K562 (cell line): Measurements from ENCODE around the gene NES. TPM values are rescaled to one million over a fixed set of nuclear protein-coding genes. Genes with fewer than 3 reads are reported as not detected.

ENCODE experiments used
- BRF2 ChIP-seq: IDR thresholded peaks from 3 replicates; pipeline ENCODE4 v1.6.1; 2011; ENCODE audit warnings: borderline replicate concordance, mild to moderate bottlenecking; ENCODE audit not compliant: insufficient read length, insufficient read depth
- E2F5 ChIP-seq: sonication (generic); formaldehyde crosslinking; IDR thresholded peaks from 2 replicates; pipeline ENCODE4 v1.8.0; 2022; ENCODE audit warnings: mild to moderate bottlenecking, missing genetic modification reagents
- HBP1 ChIP-seq: fragments of 450-650 bp; formaldehyde crosslinking; IDR thresholded peaks from 2 replicates; pipeline ENCODE4 v1.4.0; 2022; ENCODE audit warnings: missing genetic modification characterization
- HNRNPH1 ChIP-seq: fragments of 200-400 bp; formaldehyde crosslinking; optimal IDR thresholded peaks from 2 replicates; pipeline ENCODE3; 2017; ENCODE audit warnings: low read depth, mild to moderate bottlenecking, low read length, moderate library complexity
- MCM2 ChIP-seq: fragments of 450-650 bp; IDR thresholded peaks from 2 replicates; pipeline ENCODE4 v1.6.1; 2017; ENCODE audit warnings: low read depth, mild to moderate bottlenecking
- NFYB ChIP-seq: IDR thresholded peaks from 2 replicates; pipeline ENCODE4 v1.6.1; 2011; ENCODE audit warnings: mild to moderate bottlenecking, moderate library complexity; ENCODE audit not compliant: insufficient read length; ENCODE audit errors: extremely low read depth
- REST ChIP-seq, 2 experiments: fragments of 450-650 bp; formaldehyde crosslinking in 1 of 2; IDR thresholded peaks; 2 replicates each; pipeline versions ENCODE4 v1.4.0 to v1.6.1; 2014 to 2020; ENCODE audit warnings: mild to moderate bottlenecking in 2 of 2, borderline replicate concordance in 1 of 2, low read depth in 1 of 2
- SOX6 ChIP-seq: fragments of 450-650 bp; IDR thresholded peaks from 2 replicates; pipeline ENCODE4 v1.6.1; 2014; ENCODE audit warnings: mild to moderate bottlenecking
- TOE1 ChIP-seq, 2 experiments: fragments of 450-650 bp in 1 of 2; sonication (generic) in 1 of 2; formaldehyde crosslinking in 1 of 2; IDR thresholded peaks; 2 replicates each; pipeline versions ENCODE4 v1.7.1 to v1.8.0; 2016 to 2022; ENCODE audit warnings: borderline replicate concordance in 2 of 2, mild to moderate bottlenecking in 2 of 2, antibody characterized with exemption in 1 of 2, inconsistent platforms in 1 of 2, low read depth in 1 of 2, missing genetic modification reagents in 1 of 2, moderate library complexity in 1 of 2
- ZNF146 ChIP-seq: IDR thresholded peaks from one replicate; pipeline ENCODE4 v1.6.1; 2018; ENCODE audit warnings: missing compliant biosample characterization; ENCODE audit not compliant: unreplicated experiment
- ZNF384 ChIP-seq: IDR thresholded peaks from 2 replicates; pipeline ENCODE4 v1.6.1; 2012; ENCODE audit warnings: low read depth, low read length, improper control_type of control experiment
- polyA plus RNA-seq, 8 experiments: library from polyadenylated mRNA; depleted of rRNA in 4 of 8; stranded (reverse) in 5 of 8; unstranded in 3 of 8; fragments of >200 nt; fragmentation: Nextera tagmentation in 2 of 8; fragmentation: Illumina TruSeq in 1 of 8; extraction: Ambion mirVana in 2 of 8; extraction: Trizol in 1 of 8; gene quantifications; 2 replicates each; pipeline versions ENCODE4 v1.2.1 to v1.2.3, GENCODE V29; 2011 to 2014; ENCODE audit warnings: inconsistent platforms in 1 of 8, missing spikeins in 1 of 8
- total RNA-seq, 7 experiments: library from RNA; depleted of rRNA in 6 of 7; stranded (reverse); fragments of >200 nt in 6 of 7; fragmentation: Illumina TruSeq in 2 of 7; extraction: Trizol in 2 of 7; gene quantifications; 2 replicates each; pipeline versions ENCODE4 v1.2.1 to v1.2.3, GENCODE V29; 2011 to 2021; ENCODE audit warnings: low replicate concordance in 1 of 7

The NES gene
- total and polyA plus RNA-seq, 9 of the 15 experiments (the other 6 are each of a cell fraction or from before 2014, with no cell fraction given), result 0.10 to 8.6 (median 4.2) TPM

GRCh38 chr1:156705918-156706656 is 28.9 kb upstream of the NES start (continued):
- TF ChIP-seq REST (IDR thresholded peaks at IDR 0.05; ENCODE audit: borderline replicate concordance), result peak; percentile 92
- no peak for TF ChIP-seq REST (CRISPR knock-in tag; IDR thresholded peaks at IDR 0.05; ENCODE audit: low read depth)
- no peak for TF ChIP-seq ZNF384
- no peak for TF ChIP-seq MCM2
- TF ChIP-seq ZNF146 (CRISPR knock-in tag), result no peak
- TF ChIP-seq BRF2, result no peak
- peak; percentile 68; the same call in 1 of the 2 replicates for TF ChIP-seq TOE1 (IDR thresholded peaks at IDR 0.05; ENCODE audit: borderline replicate concordance)
- no peak for TF ChIP-seq TOE1 (CRISPR knock-in tag; IDR thresholded peaks at IDR 0.05; ENCODE audit: borderline replicate concordance, low read depth)
- TF ChIP-seq NFYB, result no peak
- TF ChIP-seq E2F5 (CRISPR knock-in tag), result no peak
- no peak for TF ChIP-seq HBP1 (CRISPR knock-in tag)
- TF ChIP-seq SOX6, result no peak
- no peak for TF ChIP-seq HNRNPH1
